Effector CD4-positive, alpha-beta T cell (primary cell): ENCODE measurements around the gene DSG3.

Experiments used
- DNase-seq: peaks from one replicate; pipeline ENCODE4 v3.0.0-alpha.2; 2020

Gene DSG3

DNA sequence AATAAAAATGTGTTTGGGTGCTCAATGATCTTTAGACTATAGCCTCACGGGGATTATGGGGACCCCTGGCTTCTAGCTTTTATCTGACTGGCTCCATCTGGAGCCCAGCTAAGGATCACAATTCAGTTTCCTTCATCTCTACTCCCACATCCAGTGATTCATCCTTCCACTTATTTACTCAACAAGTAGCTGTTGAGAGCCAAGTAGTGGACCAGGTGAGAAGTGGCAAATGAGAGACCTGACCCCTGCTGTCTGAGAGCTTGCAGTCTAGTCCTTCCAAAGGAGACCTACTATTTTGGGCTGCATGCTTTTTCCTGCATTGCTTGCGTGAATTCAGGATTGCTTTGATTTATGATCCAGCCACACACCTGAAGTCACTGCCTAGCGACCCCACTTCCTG lies 10.7 kb upstream of the DSG3 start:
- no peak for DNase-seq

DNA sequence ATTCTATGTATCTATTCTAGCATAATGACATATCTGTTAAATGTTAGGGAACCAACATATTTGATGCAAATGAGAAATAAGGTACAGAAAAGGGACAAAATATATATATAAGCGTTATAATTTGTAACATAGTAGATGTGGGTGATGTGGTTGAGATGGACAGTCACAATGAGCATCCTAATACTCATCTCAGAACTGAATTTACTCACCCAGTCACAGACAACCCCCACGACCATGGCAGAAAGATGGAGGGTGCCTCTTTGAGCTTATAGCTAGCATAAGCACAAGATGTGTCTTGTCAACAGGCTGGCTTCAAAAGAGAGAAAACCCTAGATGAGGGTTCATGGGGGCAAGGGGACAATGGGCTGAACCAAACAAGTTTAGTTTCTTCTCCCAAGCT lies 9.1 kb upstream of the DSG3 start:
- DNase-seq: no peak

DNA sequence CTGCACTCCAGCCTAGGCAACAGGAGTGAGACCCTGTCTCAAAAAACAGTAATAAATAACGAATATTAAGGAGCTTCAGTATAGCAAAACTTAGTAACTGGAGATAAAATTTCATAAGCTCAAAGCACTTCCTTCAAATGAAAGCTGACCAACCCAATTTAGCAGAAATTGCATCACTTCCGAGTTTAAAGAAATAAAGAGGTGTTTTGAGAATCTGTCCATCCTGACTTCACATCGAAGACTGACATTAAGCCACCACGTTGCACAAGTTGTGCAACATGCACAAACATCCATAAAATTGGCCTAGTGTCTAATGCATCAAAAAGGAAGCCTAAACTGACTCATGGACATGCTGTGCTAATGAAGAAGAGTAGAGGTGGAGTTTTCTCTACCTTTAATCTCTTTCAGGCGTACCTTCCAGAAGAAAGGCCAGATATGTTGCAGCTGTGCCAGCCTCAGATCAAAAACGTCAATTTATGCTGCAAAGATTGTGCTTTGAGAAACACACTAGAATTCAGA lies 7.7 kb upstream of the DSG3 start:
- no peak for DNase-seq

DNA sequence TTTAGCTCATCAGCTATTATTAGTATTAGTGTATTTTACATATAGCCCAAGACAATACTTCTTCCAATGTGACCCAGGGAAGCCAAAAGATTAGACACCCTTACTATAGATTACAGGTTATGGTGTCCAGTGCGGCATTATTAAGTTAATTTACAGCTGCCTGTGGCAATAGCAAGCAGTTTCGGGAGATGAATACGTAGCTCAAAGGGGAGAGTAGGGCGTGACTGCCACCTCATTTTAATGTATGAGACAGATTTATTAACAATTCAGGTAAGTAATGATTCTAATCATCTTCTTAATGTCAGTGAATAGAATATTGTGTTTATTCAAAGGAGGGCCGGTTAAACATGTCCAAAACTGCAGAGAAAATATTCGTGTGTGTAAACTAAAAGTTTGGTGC lies 6.8 kb upstream of the DSG3 start:
- no peak for DNase-seq

DNA sequence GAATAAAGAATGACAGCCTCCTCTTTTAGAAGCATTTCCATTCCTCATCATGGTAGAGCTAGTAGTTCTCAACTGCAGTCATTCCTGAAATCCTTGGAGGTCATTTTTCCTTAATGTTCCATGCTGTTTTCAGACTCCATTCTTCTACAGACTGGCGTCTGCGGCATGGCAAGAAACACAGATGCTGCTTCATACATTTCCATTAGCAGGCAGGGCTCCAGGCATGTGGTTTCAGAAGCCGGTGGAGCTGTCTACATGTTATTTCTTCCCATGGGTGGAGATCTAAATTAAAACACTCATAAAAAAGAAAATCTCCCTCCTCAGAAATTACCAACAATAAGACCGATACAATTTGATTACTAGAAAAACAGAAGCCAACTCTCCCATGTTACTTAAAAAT lies 6.0 kb upstream of the DSG3 start:
- DNase-seq: no peak

DNA sequence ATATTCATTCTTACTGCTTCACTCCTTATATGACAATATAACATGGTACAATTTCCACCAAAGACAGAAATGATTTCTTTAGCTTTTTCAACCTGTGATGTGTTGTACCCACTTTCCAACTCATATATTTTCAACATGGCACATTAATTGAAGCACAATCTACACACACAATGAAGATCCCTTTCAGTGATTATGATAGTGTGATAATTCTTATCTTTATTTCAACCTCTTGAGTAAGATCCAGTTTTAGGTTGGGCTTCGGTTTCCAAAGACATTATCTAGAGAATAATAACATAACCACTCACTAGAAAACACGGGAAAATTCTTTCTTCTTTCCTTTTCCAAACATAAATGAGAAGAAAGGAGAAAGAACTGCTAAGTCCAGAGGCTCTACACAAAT lies 3.4 kb upstream of the DSG3 start:
- DNase-seq: no peak

DNA sequence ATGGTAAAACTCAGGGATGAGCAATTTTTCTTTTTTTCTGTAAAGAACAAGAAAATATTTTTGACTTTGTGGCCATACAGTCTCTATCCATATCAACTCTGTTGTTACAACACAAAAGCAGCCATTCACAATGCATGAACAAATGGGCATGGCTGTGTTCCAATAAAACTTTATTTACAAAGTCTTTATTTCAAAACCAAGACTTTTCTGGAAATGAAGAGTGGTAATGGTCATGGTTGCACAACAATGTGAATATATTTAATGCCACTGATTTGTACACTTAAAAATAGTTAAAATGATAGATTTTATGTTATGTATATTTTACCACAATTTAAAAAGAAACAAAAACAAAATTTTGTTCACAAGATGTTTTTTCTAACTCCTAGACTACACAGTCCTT lies 1.6 kb upstream of the DSG3 start:
- DNase-seq: no peak

DNA sequence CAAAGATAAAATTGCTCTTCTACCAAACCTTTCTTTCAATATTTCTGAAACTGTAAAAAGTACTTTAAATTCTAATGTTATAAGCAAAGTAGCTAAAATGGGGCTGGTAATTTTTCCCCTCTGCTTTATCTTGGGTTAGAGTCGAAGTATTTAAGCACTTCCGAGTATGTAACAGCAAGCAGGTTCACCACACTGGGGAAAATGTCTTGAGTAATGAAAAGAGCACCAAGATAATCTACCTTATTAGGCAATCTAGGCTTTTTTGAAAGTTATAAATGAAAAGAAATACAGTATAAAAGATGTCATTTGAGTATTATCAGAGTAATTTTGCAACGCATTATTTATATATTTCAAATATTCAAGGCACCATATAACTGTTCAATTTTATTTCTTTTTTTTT lies 687 bp upstream of the DSG3 start:
- DNase-seq: no peak

DNA sequence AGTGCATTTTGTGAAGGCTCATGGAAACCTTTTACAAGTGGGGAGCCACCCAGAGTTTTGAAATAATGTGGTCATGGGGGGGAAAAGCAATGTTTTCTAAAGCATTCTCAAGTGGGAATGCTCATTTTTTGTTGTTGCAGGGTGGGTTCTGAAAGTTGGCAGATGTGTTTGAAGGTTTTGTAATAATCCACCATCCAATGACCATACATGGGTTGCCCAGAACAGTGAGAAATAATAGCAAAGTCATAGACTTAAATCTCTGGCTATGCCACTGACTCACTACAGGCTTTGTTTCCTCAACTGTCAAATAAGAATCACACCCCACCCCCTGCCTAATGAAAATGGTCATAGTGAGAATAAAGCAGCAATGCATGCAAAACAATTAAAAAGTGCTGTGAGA lies 2.9 kb downstream of the DSG3 start:
- DNase-seq: no peak

DNA sequence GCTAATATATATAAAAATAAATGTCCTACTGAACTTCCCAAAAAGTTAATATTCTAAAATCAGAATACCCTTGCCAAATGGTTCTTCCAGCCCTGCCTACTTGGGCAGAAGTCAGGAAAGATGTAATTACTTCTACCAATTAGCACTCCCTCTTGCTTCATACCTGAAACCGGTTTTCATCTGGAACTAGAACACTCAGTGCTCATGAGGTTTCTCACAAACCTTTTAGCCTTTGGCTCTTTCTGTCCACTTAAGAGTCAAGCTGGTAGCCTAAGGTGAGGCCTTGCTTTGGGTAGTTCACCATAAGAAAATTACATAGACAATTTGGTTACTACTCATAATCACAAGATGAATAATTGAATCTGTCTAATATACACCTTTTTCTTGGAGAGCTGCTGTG lies 4.1 kb downstream of the DSG3 start:
- no peak for DNase-seq

DNA sequence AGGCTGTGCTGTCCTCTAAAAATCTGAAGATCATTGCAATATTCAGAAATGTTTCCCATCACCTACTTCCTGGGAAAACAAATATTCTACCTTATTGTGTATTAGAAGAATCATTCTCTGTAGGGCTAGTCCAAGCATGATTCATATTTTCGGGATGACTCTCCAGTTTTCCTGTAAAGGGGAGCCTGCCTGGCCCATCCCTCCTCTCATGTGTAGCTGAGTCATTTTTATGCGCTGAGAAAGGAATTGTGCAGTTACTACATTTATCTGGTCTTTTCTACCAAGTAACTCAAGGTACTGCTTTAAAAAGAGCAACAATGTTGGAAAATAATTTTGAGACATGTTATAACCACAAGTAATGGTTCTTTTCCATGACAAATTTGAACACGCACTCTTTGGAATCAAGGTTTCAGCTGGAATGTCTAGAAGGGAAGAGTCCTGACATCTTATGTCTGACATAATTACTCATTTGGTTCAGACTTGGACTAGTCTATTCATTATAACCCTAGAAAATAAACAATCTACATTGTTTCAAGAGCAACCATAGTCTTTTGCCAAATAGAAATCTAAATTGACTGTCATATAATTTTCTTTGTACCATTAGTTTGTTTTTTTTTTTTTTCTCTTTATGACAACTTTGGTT lies 6.6 kb downstream of the DSG3 start:
- DNase-seq: no peak

DNA sequence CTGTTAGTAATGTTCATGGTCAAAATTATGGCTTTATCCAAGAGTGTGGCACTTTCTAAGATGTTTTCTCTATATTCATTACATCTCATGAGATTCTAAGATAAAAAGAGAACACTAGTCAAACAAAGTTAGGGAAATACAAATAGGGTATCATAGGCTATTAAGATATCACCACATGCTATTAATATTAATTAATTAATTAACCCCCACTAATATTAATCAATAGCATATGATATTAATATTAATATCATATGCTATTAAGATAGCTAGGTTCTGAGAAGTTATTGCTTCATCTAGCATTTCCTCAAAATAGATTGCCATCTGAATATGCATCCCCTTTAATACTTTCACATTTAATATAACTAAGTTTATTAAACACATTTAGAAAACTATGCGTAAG lies 22.1 kb downstream of the DSG3 start:
- no peak for DNase-seq

DNA sequence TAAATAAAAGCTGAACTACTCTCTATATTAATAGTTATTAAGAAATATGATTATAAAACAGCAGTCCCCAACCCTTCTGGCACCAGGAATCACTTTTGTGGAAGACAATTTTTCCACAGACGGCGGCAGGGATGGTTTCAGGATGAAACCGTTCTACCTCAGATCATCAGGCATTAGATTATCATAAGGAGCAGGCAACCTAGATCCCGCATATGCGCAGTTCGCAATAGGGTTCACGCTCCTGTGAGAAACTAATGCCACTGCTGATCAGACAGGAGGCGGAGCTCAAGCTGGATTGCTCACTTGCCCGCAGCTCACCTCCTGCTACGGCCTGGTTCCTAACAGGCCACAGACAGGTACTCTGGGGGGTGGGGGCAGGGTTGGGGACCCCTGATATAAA lies 31.1 kb downstream of the DSG3 start:
- DNase-seq: no peak

DNA sequence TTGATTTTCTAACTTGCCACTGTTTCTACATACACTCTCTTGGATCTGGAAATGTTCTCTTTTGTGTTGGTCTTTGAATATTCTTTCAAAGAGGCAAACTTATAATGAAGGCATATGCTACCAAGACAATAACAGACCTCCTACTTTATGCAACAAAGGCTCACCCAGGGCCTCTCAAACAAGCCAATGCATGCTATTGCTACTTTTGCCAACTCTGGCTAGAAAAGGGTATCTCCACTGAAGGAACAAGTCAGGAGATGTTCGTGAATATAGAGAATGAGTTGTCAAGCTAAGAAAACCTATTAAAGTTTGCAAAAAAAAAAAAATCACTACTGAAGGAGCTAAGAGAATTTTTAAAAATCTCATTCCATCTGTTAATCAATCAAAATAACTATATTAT lies 34.5 kb downstream of the DSG3 start:
- DNase-seq: no peak

DNA sequence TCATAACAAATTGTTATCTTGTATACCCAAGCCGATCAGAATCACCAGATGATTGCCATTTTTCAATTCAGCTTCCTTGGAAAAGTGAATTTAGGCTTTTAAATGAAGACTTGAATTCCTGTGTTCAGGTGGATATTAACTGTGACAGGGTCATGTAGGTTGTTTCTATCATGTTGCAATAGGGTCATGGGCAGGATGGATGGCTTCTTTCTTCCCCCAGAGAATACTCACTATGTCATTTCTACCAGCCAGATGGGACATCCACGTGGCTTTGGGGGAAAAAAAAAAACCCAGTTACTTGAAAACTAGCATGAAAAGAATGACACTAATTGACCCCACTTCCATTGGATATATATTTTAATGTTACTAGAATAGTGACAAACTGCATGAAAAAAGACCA lies 35.9 kb downstream of the DSG3 start:
- no peak for DNase-seq

DNA sequence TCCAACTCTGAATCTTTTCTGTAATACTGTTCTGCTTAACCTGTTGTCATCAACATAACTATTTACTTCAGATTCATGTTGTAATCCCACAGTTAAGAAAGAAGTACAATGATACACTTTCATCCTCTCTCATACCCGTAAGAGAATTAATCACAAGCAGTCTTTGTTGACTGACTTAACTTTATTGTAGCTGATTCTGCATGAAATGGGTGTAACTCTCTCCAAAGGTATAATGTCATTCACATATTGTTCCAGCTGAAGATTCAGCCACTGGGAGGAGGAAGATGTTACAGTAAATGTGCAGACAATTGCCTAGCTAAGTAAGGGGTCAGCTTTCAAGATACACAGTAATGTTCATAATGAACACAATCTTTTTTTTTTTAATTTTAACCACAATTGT lies 36.9 kb downstream of the DSG3 start:
- DNase-seq: no peak

DNA sequence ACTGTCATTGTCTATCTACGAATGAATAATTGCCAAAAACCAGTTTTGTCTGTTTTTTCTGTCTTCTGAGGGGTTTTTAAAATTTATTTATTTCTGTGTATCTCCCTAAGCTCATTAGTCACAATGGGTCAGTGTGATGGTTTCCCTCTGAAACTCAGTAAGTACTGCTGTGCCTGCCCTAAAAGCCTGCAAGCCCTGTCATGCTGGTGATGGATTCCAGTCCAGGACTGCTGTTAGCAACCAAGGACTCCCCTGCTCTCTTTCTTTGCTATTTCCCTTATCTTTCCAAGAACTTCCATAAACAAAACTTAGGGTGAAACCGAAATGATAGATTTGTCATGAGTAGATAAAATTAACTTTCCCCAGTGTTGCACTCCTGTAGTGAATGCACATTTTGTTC lies 38.6 kb downstream of the DSG3 start:
- no peak for DNase-seq

DNA sequence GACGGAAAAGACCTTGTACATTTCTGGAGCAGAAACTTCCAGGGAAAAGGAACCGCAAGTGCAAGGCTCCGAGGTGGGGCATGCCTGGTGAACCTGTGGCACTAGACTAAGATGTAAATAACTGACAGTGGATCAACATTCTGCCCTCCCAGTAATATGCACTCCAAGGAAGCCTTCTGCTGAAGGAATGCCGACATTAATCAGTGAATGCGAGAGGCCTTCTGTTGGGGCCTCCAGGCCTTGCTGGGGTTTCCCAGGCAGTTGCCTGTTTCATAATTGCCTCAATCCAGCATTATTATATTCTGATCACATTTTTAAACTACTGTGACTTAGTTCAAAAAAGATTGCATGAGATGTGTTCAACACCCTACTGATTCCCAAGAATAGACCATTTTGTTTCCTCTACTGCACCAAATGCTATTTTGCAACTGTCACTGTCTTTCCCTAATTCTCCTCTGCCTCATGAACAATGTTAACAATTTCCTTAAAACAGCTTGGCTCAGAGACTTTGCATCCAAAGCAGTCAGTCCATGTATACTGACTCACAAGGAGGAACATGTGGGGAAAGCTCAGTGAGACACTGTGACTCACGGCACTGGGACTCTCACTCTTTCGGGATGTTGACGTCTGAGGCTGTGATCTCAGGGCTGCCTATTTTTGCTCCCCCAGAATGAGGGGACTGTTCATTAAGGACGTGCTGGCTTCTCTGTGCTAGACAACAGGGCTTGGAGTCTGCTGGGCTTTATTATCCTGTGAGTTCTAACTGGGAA lies 39.9 kb downstream of the DSG3 start:
- DNase-seq: no peak

DNA sequence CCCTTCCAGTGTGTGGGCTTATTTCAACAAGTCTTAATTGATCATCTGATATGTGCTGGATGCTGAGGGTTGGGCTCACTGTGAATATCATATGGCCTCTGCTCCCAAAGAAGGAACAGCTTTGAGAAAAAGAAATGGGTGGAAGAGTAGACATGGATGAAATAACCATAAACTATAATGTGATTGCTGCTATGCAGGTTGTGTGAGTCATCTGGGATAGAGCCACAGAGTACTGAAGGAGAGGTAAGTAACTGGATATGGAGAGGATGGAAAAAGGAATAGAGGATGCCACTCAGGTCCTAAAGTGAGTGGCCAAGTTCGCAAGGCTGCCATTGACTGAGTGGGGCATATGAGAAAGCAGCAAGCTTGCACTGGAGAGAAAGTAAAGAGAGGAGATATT lies 41.8 kb downstream of the DSG3 start:
- DNase-seq: no peak

DNA sequence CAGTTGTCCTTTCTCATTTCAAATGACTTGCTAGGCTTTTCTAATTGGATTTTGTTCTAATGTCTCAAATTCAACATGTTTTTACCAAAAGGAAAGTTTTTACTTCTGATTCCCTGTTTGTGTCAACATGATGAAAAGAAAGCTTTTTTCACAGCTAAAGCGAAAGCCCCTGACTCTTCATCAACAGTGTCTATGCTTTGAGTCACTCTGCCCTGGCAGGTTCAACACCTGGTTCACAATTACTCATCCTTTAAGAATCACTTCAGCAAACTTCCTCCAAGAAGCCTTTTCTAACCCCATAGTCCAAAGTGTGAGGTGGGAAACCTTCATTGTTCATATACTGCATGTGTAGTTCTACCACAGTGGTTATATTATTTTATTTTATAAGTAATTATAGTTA lies 42.8 kb downstream of the DSG3 start:
- DNase-seq: no peak

DNA sequence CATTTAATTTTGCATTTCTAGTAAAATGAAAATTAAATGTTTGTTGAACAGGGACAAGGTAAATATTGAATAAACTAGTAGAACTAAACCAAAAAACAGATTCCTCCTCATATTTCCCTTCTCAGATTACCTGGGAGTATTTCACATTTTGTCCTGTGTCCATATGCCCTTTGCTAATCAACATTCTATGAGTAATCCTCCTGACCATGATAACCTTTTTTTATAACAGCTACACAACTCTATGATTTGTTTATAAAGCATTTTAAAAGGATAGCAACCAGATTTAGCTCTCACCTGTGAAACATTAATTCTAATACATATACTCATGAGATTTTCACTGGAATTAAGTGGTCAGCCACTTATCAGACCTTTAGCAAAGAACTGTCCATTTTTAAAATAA lies 43.3 kb downstream of the DSG3 start:
- DNase-seq: no peak

DNA sequence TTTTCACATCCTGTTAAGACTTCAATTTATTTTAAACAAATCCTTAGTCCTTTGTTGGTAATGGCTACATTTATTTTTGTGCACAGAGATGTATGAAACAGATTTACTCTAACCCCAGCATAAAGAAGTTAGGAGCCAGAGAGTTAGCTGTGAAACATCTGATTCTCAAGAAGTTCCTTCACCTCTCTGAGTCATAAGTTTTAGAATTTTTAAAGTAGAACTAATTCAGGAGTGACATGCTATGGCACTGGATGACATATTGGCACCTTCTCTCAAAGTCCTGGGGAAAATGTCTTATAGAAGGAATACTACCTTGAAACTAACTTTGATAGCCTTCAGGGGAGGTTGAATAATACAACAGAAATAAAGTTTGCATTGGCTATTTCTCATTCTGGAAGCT lies 44.0 kb downstream of the DSG3 start:
- DNase-seq: no peak

DNA sequence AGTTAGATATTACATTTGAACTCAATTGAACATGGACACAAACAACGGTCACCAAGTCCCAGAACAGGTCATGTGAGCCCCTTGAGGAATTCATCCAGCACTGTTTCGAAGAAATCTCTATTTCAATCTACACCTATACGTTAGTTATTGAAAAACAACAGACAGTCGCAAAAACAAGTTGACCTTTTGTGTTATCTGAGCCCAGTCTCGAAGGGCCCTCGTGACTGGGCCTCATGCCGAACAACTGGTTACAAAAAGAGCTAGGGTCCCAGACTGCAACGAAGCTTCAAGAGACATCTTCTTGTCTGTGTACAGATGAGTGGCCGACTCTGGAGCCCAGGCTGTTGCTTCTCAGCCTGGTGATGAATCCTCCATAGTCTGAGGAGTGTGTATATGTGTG lies 45.1 kb downstream of the DSG3 start:
- DNase-seq: no peak

DNA sequence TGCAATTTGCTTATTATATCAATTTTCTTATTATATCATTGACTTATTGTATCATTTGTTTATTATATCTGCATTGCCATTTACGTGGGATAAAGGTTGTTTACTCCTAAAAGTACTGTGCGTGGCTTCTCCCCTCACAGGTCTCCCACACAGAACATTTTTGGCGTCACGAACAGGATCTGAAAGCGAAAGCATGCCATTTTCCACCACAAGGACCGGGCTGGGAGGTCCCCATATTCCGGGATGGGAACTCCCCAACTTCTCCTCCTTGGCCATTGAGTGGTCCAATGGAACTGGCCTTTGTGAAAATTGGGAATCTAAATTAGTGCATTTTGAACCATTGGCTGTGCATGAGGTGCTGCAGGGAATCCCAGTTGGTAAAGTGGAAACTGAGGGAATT lies 45.6 kb downstream of the DSG3 start:
- DNase-seq: no peak

DNA sequence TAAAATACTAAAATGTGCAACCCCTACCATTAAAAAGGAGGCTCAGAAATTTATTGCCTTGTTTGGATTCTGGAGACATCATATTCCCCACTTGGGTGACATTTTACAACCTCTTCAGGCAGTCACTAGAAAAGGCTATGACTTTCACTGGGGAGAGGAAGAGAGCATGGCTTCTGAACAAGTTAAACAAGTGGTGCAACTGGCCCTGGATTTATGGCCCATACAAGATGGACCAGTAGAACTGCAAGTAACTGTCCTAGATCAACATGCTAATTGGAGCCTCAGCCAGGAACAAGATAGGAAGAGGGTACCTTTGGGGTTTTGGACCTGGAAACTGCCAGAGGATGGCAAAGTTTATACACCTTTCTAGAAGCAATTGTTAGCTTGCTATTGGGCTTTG lies 46.4 kb downstream of the DSG3 start:
- no peak for DNase-seq
